AG04450 (cell line): ENCODE measurements around the gene PDZD11. TPM values are rescaled to one million over a fixed set of nuclear protein-coding genes. Genes with fewer than 3 reads are reported as not detected.

Experiments used
- CTCF ChIA-PET: fragments of 300-600, 350-600 bp; formaldehyde crosslinking; extraction: SDS; loops from one replicate; lab custom pipeline; 2022; ENCODE audit warnings: antibody characterized with exemption, inconsistent platforms; lab: Charles Lee
- POLR2A ChIA-PET: fragments of 350-600 bp; formaldehyde crosslinking; extraction: SDS; loops from one replicate; lab custom pipeline; 2021; ENCODE audit warnings: antibody characterized with exemption, inconsistent platforms; lab: Yijun Ruan, JAX
- DNase-seq: peaks from one replicate; pipeline ENCODE4 v3.0.0-alpha.2; 2011; ENCODE audit warnings: low read depth, low spot score
- H3K27ac ChIP-seq: one replicate; pipeline ENCODE4 v1.5.1; 2012; ENCODE audit warnings: low read depth, low read length, control low read depth
- H3K27me3 ChIP-seq: one replicate; pipeline ENCODE4 v1.6.0; 2012; ENCODE audit warnings: low read length; ENCODE audit not compliant: control insufficient read depth, insufficient read depth
- H3K4me3 ChIP-seq: 2 replicates; pipeline ENCODE4 v1.5.1; 2011; ENCODE audit warnings: mild to moderate bottlenecking, low read depth, low read length, control low read depth
- H3K9me3 ChIP-seq: 2 replicates; pipeline ENCODE4 v1.5.1; 2012; ENCODE audit warnings: low read length; ENCODE audit not compliant: control insufficient read depth, insufficient read depth
- polyA plus RNA-seq: library from polyadenylated mRNA; depleted of rRNA; stranded (reverse); fragments of >200 nt; gene quantifications from 2 replicates; pipeline ENCODE4 v1.2.3, GENCODE V29; 2011
- TF ChIP-seq, protein P1 (sequence below): IDR thresholded peaks from 2 replicates; pipeline ENCODE4 v1.5.1; 2011; ENCODE audit warnings: low read depth, low read length, control low read depth, inconsistent platforms

Gene PDZD11
- polyA plus RNA-seq, 1 experiment: 141 TPM

DNA sequence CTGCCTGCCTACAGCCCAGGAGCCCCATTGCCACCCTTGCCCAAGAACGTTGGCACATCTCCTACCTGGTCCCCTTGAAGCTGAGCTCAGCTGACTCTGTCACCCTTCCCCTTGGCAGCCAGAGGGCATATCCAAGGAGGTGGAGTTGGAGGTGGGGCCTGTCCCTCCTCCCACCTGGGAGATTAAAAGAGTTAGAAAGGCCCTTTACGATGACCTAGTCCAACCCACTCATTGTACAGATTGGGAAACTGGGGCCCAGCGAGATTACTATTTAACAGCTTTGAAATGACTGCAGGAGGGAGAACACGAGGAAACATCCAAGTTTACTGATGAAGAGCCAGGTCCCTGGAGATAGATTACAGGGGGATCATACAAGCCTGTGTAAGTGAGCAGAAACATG, 29.6 kb downstream of the PDZD11 start, which contains the start of gene P2RY4:
Gene P2RY4, minus strand, starts transcription at position 101 of the 400 bp plus-strand sequence. CDS start 580 bp downstream, outside the sequence.
- TF ChIP-seq, protein P1, sequence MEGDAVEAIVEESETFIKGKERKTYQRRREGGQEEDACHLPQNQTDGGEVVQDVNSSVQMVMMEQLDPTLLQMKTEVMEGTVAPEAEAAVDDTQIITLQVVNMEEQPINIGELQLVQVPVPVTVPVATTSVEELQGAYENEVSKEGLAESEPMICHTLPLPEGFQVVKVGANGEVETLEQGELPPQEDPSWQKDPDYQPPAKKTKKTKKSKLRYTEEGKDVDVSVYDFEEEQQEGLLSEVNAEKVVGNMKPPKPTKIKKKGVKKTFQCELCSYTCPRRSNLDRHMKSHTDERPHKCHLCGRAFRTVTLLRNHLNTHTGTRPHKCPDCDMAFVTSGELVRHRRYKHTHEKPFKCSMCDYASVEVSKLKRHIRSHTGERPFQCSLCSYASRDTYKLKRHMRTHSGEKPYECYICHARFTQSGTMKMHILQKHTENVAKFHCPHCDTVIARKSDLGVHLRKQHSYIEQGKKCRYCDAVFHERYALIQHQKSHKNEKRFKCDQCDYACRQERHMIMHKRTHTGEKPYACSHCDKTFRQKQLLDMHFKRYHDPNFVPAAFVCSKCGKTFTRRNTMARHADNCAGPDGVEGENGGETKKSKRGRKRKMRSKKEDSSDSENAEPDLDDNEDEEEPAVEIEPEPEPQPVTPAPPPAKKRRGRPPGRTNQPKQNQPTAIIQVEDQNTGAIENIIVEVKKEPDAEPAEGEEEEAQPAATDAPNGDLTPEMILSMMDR: no peak
- ChIA-PET CTCF (no interaction called here), POLR2A (no interaction called here)
- Histone ChIP-seq H3K27me3 (no peaks in the 10 kb centered on the region), H3K9me3 (no peaks in the 10 kb centered on the region), H3K4me3 (no peak within 1 kb of the TSS), H3K27ac (no peak within 1 kb of the TSS)
- no peak for DNase-seq

DNA sequence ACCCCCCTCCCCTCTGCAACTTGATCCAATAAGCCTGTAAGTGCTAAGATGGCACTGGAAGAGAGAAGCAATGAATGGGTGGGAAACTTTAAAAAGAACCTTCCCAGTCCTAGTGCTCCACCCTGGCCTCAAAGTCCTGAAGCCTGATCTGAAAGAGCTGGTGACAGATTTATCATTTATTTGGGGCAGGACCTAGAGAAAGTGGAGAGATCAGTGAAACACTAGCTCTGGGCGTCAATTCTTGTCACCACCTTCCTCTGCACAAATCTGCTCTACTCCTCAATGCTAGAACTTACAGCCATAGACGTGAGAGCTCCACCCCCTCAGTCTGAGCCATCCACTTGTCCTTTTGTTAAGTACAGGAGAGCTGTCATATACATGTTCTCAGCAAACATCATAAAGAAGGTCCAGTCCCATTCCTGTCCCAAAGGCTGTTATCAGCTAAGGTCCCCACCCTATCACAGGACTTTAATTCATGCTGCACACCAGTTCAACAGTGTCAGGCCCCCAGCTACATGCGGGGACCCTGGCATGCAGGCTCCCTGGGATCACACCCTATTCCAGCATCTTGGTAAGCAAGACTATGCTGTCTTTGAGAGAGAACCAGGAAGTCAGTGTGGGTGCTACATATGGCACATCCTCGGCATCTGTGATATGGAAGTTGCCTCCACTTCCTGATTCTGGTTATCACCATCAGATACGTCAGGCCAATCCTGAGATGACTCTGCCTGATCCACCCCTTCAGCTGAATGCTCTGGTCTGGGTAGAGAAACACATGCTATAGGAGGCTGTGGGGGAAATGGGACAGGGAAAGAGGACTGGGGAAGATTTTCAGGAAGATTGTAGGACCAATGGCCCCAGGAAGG, 32.1 kb downstream of the PDZD11 start:
- TF ChIP-seq, protein P1: no peak
- Histone ChIP-seq H3K4me3 (no peak overlapping the region), H3K9me3 (no peaks in the 10 kb centered on the region), H3K27me3 (no peaks in the 10 kb centered on the region), H3K27ac (no peak overlapping the region)
- POLR2A ChIA-PET: no interaction called here
- DNase-seq: no peak
- CTCF ChIA-PET: interaction anchor here (1.3 kb wide), 1 partner anchor 124 kb away, joined by 4 read pairs; no protein-coding TSS in a partner anchor

DNA sequence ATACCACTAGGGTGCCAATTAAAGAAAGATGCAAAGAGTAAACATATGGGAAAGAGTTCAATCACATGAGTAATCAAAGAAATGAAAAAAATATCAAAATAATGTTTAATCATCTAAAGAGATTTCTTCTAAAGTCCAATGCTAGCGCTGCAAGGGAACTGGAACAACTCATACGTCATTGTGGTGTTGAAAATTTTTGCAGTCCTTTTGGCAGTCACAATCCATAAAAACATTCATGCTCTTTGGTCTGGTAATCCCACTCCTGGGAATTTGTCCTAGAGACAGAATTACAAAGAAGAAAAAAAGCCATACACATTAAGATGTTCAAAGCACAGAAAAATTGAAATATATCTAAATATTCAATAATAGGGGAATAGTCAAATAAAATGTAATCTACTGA, 34.3 kb downstream of the PDZD11 start:
- CTCF ChIA-PET: no interaction called here
- Histone ChIP-seq H3K27ac (no peak overlapping the region), H3K4me3 (no peak overlapping the region), H3K9me3 (no peaks in the 10 kb centered on the region), H3K27me3 (no peaks in the 10 kb centered on the region)
- TF ChIP-seq, protein P1: no peak
- no peak for DNase-seq
- POLR2A ChIA-PET: no interaction called here

DNA sequence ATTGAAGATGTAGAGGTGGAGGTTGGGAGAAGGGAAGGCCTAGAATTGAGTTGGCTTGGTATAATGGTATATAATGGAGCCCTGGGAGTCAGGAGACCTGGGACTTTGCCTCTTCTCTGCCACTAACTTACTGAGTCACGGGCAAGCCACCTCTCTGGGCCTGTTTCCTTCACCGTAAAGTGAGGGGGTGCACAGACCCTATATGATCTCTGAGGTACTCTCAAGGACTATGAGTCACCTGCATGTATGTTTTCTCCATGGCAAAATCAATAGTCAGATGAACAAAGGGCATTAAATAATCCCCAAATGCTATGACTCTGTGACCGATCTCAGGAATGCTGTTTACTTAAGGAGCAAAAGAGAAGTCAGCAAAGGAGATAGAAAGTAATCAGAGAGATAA, 34.8 kb downstream of the PDZD11 start:
- no peak for DNase-seq
- POLR2A ChIA-PET: no interaction called here
- Histone ChIP-seq H3K4me3 (no peak overlapping the region), H3K27ac (no peak overlapping the region), H3K27me3 (no peaks in the 10 kb centered on the region), H3K9me3 (no peaks in the 10 kb centered on the region)
- TF ChIP-seq, protein P1: no peak
- CTCF ChIA-PET: no interaction called here

DNA sequence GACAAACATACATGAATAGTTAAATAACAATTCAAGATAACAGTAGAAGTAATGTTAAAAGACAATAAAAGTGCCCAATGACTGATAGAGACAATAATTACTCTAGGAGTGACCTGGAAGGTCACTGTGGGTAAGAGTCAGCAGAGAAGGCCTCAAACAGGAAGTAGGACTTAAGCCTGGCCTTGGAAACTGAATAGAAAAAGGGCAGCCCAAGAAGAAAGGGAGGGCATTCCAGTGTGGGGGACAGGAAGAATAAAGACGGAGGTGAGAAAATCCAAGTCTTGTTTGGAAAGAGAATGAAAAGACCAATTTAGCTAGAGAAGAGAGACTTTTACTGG, 35.7 kb downstream of the PDZD11 start:
- no peaks in the 10 kb centered on the region for H3K27me3 ChIP-seq
- no peak overlapping the region for H3K27ac ChIP-seq
- TF ChIP-seq, protein P1: no peak
- no peak overlapping the region for H3K4me3 ChIP-seq
- ChIA-PET CTCF (interaction anchor here (0.7 kb wide), 1 partner anchor 120 kb away, joined by 3 read pairs; no protein-coding TSS in a partner anchor), POLR2A (no interaction called here)
- DNase-seq: no peak
- no peaks in the 10 kb centered on the region for H3K9me3 ChIP-seq
